Stimulated activated CD4-positive, alpha-beta T cell treated with anti-CD3 and anti-CD28 coated beads, Interleukin-15, amount 100 ng/mL, for 1 hour (primary cell): ENCODE results near the gene CNOT6L.
"Not testable (repeated sequence)": the region's sequence is repeated elsewhere in the genome, so short reads cannot be mapped to it uniquely, and the experiment has no call there.

Source experiments
- DNase-seq, 2 donors: peaks; one replicate each; pipeline ENCODE4 v3.0.0-alpha.2; 2020; ENCODE audit warnings: low read depth in 1 of 2, low spot score in 1 of 2

CNOT6L gene

GRCh38 chr4:77783895-77784294, 35.3 kb downstream of the CNOT6L start:
- DNase-seq, result no peak

GRCh38 chr4:77782102-77782835, 36.9 kb downstream of the CNOT6L start:
- DNase-seq, result no peak

GRCh38 chr4:77780762-77781161, 38.4 kb downstream of the CNOT6L start:
- DNase-seq, result not testable (repeated sequence)

GRCh38 chr4:77777135-77777807, 41.9 kb downstream of the CNOT6L start:
- no peak for DNase-seq

- no peak for DNase-seq
Observed at GRCh38 chr4:77776182-77777134, 42.7 kb downstream of the CNOT6L start.

- DNase-seq, result no peak
Observed at GRCh38 chr4:77773101-77773500, 46.1 kb downstream of the CNOT6L start.

- no peak for DNase-seq
Observed at GRCh38 chr4:77771566-77771965, 47.6 kb downstream of the CNOT6L start.

- no peak for DNase-seq
Observed at GRCh38 chr4:77765720-77766119, 53.4 kb downstream of the CNOT6L start.

- DNase-seq, result no peak
Observed at GRCh38 chr4:77762531-77762930, 56.6 kb downstream of the CNOT6L start.

GRCh38 chr4:77761595-77761994, 57.6 kb downstream of the CNOT6L start:
- no peak for DNase-seq

- no peak for DNase-seq
Observed at GRCh38 chr4:77758804-77759203, 60.4 kb downstream of the CNOT6L start.

- DNase-seq, result no peak
Observed at GRCh38 chr4:77751764-77752163, 67.4 kb downstream of the CNOT6L start.

GRCh38 chr4:77745792-77746191, 73.4 kb downstream of the CNOT6L start:
- no peak for DNase-seq

- no peak for DNase-seq
Observed at GRCh38 chr4:77742054-77742453, 77.1 kb downstream of the CNOT6L start.

GRCh38 chr4:77740480-77740879, 78.7 kb downstream of the CNOT6L start:
- DNase-seq, result no peak

GRCh38 chr4:77734928-77735327, 84.2 kb downstream of the CNOT6L start:
- no peak for DNase-seq

GRCh38 chr4:77731656-77732055, 87.5 kb downstream of the CNOT6L start:
- no peak for DNase-seq

- no peak for DNase-seq
Observed at GRCh38 chr4:77728420-77728819, 90.7 kb downstream of the CNOT6L start.

- no peak for DNase-seq
Observed at GRCh38 chr4:77721073-77721472, 98.1 kb downstream of the CNOT6L start.

GRCh38 chr4:77718500-77718899, 100.7 kb downstream of the CNOT6L start:
- DNase-seq, result not testable (repeated sequence)

- DNase-seq, result no peak
Observed at GRCh38 chr4:77715414-77716290, 103.5 kb downstream of the CNOT6L start.
